HG03060 (cell line): Measurements from ENCODE around the gene GSG1L2.

Experiments
- ATAC-seq: cut with Tn5 transposase; IDR thresholded peaks from one replicate; pipeline ENCODE4 v1.9.1; 2021; ENCODE audit warnings: low read depth, moderate number of reproducible peaks; ENCODE audit not compliant: unreplicated experiment

Gene GSG1L2

GRCh38 chr17:9825641-9826150 is 3.8 kb upstream of the GSG1L2 start, which contains the start of gene GLP2R:
TSS of gene GLP2R (plus strand) at chr17:9825924. CDS start at chr17:9826064, 140 bp downstream.
- ATAC-seq, result no peak

DNA sequence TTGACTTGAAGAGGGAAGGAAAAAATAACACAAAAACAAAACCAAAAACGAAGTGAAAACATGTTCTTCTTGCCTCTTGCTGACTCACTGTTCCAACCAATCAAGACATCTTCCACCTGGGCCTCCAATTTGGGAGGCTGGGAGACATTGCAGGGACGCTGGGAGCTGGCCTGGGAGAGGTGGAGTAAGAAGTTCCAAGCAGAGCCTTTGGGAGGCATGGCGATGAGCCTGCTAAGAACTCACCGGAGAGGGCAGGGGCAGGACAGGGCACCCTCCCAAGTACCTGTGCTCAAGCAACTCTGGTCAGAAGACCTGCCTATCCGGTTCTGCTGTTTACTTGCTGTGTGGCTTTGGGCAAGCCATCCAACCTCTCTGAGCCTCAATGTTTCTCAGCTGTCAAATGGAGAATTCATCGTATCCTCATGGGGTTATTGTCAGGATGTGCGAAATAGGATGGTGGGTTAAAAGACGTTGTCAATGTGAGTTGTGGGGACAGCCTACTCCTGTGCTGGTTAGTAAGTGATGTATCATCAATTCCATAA is 3.0 kb upstream of the GSG1L2 start:
- no peak for ATAC-seq

- no peak for ATAC-seq
These were observed 2.2 kb upstream of the GSG1L2 start for GRCh38 chr17:9824094-9824493.

- no peak for ATAC-seq
These were observed 1.4 kb downstream of the GSG1L2 start for GRCh38 chr17:9820448-9820847.

DNA sequence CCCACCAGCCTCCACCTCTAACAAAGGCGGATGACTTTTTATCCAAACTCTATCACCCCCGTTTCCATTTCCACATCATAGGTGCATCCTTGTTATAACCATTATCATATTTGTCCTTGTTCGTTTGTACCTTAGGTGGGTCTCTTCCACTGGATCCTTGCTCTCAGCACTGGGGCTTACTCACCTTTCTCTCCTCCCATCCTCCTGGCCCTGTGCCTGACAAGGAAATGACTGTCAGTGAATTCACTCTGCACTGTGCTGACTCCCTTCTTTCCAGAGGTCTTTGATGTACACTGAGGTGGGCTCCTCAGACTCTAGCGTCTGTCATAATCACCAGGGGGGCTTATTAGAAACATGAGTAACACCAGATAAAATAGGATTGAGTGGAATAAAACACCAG is 3.1 kb downstream of the GSG1L2 start:
- ATAC-seq, result no peak

DNA sequence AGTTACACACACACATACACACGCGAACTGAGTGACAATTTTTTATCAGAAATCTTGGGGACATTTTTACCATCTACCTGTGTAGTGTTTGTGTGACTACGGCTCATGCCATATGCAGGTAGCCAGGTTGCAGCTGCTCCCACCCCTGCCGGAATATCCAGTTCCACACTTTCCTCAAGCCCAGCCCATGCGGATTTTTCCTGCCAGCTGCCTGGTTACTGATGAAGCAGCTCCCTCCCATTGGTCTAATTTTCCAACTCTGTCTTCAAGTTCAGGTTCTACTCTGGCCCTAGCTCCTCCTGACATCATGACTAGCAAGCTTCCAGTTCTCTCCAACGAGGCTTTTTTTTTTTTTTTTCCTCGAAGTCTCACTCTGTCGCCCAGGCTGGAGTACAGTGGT is 4.8 kb downstream of the GSG1L2 start:
- no peak for ATAC-seq

DNA sequence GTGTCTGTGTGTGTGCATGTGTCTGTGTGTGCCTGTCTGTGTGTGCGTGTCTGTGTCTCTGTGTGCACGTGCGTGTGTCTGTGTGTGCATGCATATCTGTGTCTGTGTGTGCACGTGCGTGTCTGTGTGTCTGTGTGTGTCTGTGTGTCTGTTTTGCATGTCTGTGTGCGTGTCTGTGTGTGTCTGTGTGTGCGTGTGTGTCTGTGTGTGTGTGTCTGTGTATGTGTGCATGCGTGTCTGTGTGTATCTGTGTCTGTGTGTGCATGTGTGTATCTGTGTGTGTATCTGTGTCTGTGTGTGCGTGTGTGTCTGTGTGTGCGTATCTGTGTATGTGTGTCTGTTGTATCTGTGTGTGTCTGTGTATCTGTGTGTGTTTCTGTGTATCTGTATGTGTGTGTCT is 5.4 kb downstream of the GSG1L2 start:
- no peak for ATAC-seq

DNA sequence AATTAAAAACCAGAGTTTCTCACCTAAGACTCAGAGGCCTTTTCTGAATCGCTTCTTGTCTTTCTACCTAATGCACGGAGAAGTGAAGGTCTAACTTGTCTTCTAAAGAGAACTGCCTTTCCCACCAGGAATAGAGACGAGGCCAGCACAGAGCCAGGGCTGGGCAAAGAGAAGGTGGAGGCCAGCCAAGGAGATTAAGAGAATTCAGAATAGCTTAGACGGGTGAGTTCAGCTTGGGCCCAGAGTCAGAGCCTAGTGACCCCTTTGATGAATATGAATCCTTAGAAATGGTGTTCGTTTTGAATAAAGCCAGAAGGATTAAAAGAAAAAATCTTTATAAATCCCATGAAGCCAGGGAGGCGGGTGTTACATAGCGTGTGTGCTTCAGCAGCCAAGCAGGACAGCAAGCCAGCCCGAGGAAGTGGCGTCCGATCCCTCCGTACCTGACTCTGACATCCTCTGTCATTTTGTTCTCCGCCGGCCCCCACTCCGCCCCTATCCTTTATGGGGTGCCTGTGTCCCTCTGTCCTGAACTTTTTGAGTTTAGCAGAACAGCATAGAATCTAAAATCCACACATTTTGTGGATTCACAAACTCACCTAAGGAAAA is 7.4 kb downstream of the GSG1L2 start:
- ATAC-seq, result no peak

DNA sequence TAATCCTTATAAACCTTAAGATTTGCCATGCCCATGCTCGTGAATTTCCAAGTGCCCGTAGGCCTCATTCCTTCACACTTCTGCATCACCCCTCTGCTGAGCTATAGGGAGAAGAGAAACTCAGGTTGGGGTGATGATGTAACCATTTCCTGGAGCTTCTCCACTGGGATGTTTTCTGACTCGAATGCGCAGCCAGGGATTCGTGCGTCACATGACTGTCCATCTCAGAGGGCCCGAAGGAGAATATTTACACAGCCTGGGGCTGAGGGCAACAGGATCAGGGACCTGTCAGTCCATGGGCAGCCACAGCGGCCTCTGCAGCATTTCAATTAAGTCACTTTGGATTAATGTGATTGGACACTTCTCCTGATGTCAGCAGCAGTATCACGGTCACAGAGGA is 8.7 kb downstream of the GSG1L2 start:
- ATAC-seq, result no peak

- no peak for ATAC-seq
These were observed 10.3 kb downstream of the GSG1L2 start for GRCh38 chr17:9811537-9811936.

- no peak for ATAC-seq
These were observed 10.8 kb downstream of the GSG1L2 start for GRCh38 chr17:9811086-9811485.

GRCh38 chr17:9810100-9810949 is 11.6 kb downstream of the GSG1L2 start:
- ATAC-seq, result no peak

GRCh38 chr17:9809409-9809808 is 12.5 kb downstream of the GSG1L2 start:
- no peak for ATAC-seq

- no peak for ATAC-seq
These were observed 15.2 kb downstream of the GSG1L2 start for GRCh38 chr17:9806699-9807098.

DNA sequence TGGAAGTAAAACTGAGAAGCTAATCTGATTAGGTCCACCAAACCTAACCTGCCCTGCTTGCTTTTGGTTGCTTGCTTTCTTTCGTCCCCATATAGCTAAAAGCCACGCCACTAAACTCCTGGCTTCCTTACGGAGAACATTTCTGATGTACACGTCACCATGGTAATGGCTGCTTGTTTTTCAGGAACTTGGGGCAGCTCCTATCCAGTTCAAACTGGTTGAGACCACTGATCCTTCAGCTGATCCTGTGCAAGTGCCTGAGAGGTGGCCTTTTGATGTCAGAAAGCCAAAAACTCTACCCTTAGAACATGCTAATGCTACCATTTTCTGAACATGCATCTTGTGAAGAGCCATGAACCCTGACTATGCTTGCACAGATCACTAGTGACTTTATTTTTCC is 16.1 kb downstream of the GSG1L2 start:
- no peak for ATAC-seq

- ATAC-seq, result no peak
These were observed 19.2 kb downstream of the GSG1L2 start for GRCh38 chr17:9802697-9803096.

GRCh38 chr17:9802294-9802693 is 19.6 kb downstream of the GSG1L2 start:
- no peak for ATAC-seq

DNA sequence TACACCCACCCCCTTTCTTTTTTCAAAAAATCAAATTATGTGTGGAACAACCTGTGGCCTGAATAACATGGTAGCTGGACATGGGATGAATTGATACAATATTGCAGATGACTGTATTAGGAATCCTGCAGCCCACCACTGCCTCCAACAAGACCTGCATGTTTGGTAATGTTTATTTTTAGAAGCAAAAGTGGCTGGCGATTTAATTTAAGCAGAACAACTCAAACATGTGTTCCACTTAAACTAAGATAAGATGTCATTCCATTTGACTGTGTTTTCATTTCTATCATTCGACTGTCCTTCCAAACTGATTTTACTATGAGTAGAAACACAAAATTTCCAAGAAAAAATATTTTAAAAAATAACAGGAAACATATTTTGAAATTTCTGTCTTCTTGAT is 20.4 kb downstream of the GSG1L2 start:
- ATAC-seq, result no peak

DNA sequence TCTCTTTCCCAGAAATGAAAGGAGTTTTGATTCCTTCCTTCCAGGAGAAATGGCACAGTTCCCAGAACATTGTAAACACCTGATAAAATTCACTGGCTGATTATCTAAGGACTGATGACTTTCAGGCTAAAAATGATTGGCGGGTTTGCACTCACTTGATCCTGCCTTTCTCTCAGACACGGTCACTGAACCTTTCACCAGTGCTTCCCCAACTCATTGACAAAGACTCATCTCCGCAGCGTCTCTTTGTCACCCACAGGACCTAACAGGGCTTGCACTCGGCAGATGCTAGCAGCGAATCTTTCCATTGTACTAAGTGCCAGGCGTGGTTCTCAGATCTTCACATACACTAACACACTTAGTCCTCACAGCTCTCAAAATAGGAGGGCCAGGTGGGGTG is 23.2 kb downstream of the GSG1L2 start:
- no peak for ATAC-seq

- ATAC-seq, result no peak
These were observed 23.9 kb downstream of the GSG1L2 start for GRCh38 chr17:9798008-9798407.

DNA sequence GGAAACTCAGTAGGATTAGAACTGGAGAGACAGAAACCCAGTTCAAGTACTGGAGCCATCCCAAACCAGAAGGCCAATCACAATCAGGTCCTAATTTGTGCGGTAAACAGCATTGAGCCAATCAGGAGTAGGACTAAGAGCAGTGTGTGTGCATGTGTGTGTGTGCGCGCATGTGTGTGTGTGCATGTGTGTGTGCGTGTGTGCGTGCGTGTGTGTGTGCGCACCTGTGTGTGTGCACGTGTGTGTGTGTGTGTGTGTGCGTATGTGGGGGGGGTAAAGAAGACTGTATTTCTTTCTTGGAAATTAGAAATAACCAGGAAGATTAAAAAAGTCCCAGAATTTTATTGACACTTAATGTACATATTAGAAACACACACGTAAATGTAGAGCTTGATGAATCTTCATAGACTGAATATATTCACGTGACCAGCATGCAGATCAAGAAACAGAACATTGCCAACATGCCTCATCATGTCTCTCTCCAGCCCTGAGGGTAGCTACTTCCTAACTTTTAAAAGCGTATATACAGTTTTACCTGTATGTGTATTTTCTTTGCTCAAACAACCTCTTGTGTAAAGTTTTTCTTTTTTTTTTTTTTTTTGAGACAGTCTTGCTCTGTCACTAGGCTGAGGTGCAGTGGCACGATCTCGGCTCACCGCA is 29.6 kb downstream of the GSG1L2 start:
- ATAC-seq, result no peak
